ENCODE measurements around the gene RNF186. TPM values are rescaled to one million over a fixed set of nuclear protein-coding genes. Genes with fewer than 3 reads are reported as not detected.

RNF186 gene, protein sequence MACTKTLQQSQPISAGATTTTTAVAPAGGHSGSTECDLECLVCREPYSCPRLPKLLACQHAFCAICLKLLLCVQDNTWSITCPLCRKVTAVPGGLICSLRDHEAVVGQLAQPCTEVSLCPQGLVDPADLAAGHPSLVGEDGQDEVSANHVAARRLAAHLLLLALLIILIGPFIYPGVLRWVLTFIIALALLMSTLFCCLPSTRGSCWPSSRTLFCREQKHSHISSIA
- not detected in 2 replicates for total RNA-seq

DNA sequence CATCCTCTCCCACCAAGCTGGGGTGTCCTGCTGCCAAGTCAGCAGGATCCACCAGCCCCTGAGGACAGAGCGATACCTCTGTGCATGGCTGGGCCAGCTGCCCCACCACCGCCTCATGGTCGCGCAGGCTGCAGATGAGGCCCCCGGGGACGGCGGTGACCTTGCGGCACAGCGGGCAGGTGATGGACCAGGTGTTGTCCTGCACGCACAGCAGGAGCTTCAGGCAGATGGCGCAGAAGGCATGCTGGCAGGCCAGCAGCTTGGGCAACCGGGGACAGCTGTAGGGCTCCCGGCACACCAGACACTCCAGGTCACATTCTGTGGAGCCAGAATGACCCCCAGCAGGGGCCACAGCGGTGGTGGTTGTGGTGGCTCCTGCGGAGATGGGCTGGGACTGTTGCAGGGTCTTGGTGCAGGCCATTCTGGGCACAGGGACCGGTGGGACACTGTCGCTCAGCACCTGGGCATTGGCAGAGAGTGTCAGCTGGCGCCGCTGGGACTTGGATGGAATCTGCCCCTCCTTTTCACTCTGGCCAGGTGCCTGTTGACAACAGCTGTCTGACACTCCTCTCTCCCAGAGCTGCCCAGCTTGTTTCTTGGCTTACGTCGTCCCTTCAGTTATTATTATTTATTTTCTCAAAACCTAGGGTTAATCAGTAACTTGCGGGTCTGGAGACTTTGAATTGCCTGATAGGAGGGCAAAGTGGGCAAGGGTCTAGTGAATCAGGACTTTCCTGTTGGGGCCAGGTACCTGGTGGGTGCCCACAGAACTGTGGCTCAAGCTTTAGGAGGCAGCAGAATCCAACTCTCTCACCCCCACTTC is at the start of gene RNF186:
Gene RNF186, minus strand, starts transcription at position 603 of the 823 bp plus-strand sequence. Its CDS starts 182 bp downstream, at position 421.

DNA sequence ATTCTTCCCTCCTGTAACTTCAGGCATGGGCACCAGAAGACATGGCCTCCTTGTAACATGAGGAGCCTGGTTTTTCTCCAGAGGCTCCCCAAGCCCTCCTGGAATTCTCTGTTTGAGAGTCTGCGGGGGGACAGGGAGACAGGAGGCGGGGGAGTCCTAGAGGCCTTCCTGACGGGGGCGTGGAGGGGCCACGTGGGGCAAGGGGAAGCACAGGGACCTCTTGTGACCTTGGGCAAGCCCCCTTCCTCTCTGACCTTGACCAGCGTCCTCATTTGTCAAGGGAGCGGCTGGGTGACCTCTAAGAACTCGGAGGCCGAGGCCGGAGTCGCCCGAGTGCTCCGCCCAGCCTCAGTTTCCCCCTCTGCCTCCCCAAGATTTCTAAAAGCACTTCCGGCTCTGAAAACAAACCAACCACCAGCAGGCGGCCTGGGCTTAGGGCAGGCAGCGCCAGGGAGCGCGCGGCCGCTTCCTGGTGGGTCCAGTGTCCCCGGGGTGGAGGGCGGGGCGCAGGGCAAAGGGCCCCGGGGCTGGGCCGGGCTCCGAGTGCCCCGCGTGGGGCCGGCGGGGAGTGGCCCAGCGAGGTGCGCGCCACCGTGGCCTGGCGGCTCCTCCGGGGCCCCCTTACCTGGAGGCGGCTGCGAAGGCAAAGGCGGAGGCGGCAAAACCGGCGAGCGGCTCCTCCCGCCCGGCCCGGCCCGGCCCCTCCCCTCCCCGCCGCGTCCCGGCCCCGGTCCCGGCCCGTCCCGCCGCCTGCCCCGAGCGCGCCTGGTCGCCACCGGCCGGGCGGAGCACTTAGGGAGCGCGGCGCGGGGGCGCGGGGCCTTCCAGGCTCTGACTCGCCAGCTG is 15.6 kb downstream of the RNF186 start, which contains the start of gene TMCO4:
Gene TMCO4, minus strand, starts transcription at position 687 of the 846 bp plus-strand sequence. CDS start 19,158 bp downstream, outside the sequence.

Other genes with a start within 250 kb of the RNF186 start
- 176 and 224 TPM in 2 replicates for gene NBL1, start 171.0 kb downstream of the RNF186 start, total RNA-seq
- not detected in 2 replicates for gene HTR6, start 150.4 kb downstream of the RNF186 start, total RNA-seq
- gene TMCO4, start 15.4 kb downstream of the RNF186 start, total RNA-seq: 11.7 and 13.2 TPM in 2 replicates
- gene OTUD3, start 67.1 kb upstream of the RNF186 start, total RNA-seq: 4.1 and 7.0 TPM in 2 replicates
- gene PLA2G2E, start 108.3 kb upstream of the RNF186 start, total RNA-seq: not detected in 2 replicates
- 0.28 and 0.46 TPM in 2 replicates for gene PLA2G2A, start 164.3 kb upstream of the RNF186 start, total RNA-seq